H9 (cell line): ENCODE data around the gene ZFP69. TPM values are rescaled to one million over a fixed set of nuclear protein-coding genes. Genes with fewer than 3 reads are reported as not detected.
"Not testable (repeated sequence)": the region's sequence is repeated elsewhere in the genome, so short reads cannot be mapped to it uniquely, and the experiment has no call there.

Experiments
- DNase-seq: peaks from one replicate; pipeline ENCODE4 v3.0.0-alpha.2; 2017
- H2AFZ ChIP-seq: one replicate; pipeline ENCODE4 v1.6.1; 2013; ENCODE audit warnings: mild to moderate bottlenecking, low read length, control low read depth, moderate library complexity
- H2AK5ac ChIP-seq: 2 replicates; pipeline ENCODE4 v1.6.1; 2013; ENCODE audit warnings: low read length, control low read depth, mixed read lengths; ENCODE audit not compliant: insufficient read length
- H2BK120ac ChIP-seq: one replicate; pipeline ENCODE4 v1.6.1; 2013; ENCODE audit warnings: low read depth, mild to moderate bottlenecking, low read length, control low read depth, inconsistent platforms; ENCODE audit not compliant: poor library complexity, severe bottlenecking
- H2BK12ac ChIP-seq: 2 replicates; pipeline ENCODE4 v1.6.1; 2013; ENCODE audit warnings: low read length, control low read depth, mixed read lengths, low read depth; ENCODE audit not compliant: insufficient read length
- H2BK15ac ChIP-seq: 2 replicates; pipeline ENCODE4 v1.6.1; 2013; ENCODE audit warnings: low read depth, low read length, control low read depth
- H2BK20ac ChIP-seq: one replicate; pipeline ENCODE4 v1.6.1; 2013; ENCODE audit warnings: low read depth, mild to moderate bottlenecking, low read length, control low read depth, inconsistent platforms; ENCODE audit not compliant: poor library complexity, severe bottlenecking
- H2BK5ac ChIP-seq: 2 replicates; pipeline ENCODE4 v1.6.1; 2013; ENCODE audit warnings: low read length, control low read depth, mixed read lengths; ENCODE audit not compliant: insufficient read length
- H3K14ac ChIP-seq: 2 replicates; pipeline ENCODE4 v1.6.1; 2013; ENCODE audit warnings: low read length, control low read depth; ENCODE audit not compliant: insufficient read depth
- H3K18ac ChIP-seq: 2 replicates; pipeline ENCODE4 v1.6.1; 2013; ENCODE audit warnings: low read depth, mild to moderate bottlenecking, mixed read lengths, low read length, control low read depth; ENCODE audit not compliant: insufficient read length
- H3K23ac ChIP-seq: 2 replicates; pipeline ENCODE4 v1.6.1; 2013; ENCODE audit warnings: low read length, control low read depth, mixed read lengths, low read depth; ENCODE audit not compliant: insufficient read length
- H3K23me2 ChIP-seq: 2 replicates; pipeline ENCODE4 v1.6.1; 2013; ENCODE audit warnings: low read depth, mild to moderate bottlenecking, mixed read lengths, low read length, control low read depth; ENCODE audit not compliant: insufficient read length, poor library complexity, severe bottlenecking
- H3K27ac ChIP-seq: 2 replicates; pipeline ENCODE4 v1.5.1; 2013; ENCODE audit warnings: low read length, control low read depth, mixed read lengths, low read depth; ENCODE audit not compliant: insufficient read length
- H3K27me3 ChIP-seq: 2 replicates; pipeline ENCODE4 v1.6.1; 2013; ENCODE audit warnings: low read length, control low read depth, inconsistent platforms; ENCODE audit not compliant: insufficient read depth
- H3K4ac ChIP-seq: 2 replicates; pipeline ENCODE4 v1.6.1; 2013; ENCODE audit warnings: low read depth, mild to moderate bottlenecking, control low read depth, inconsistent platforms, low read length, moderate library complexity
- H3K4me1 ChIP-seq: 2 replicates; pipeline ENCODE4 v1.6.1; 2013; ENCODE audit warnings: low read length, control low read depth, inconsistent platforms; ENCODE audit not compliant: insufficient read depth
- H3K4me2 ChIP-seq: 2 replicates; pipeline ENCODE4 v1.6.1; 2013; ENCODE audit warnings: low read length, control low read depth, mixed read lengths; ENCODE audit not compliant: insufficient read length, insufficient read depth
- H3K56ac ChIP-seq: 2 replicates; pipeline ENCODE4 v1.6.1; 2013; ENCODE audit warnings: low read depth, mild to moderate bottlenecking, mixed read lengths, low read length, control low read depth; ENCODE audit not compliant: insufficient read length
- H3K79me1 ChIP-seq: 2 replicates; pipeline ENCODE4 v1.6.1; 2013; ENCODE audit warnings: low read depth, mild to moderate bottlenecking, moderate library complexity, low read length, control low read depth, inconsistent platforms; ENCODE audit not compliant: insufficient read depth, poor library complexity, severe bottlenecking
- H3K79me2 ChIP-seq: 2 replicates; pipeline ENCODE4 v1.6.1; 2013; ENCODE audit warnings: low read length, control low read depth, inconsistent platforms; ENCODE audit not compliant: insufficient read depth
- H3K9ac ChIP-seq: 2 replicates; pipeline ENCODE4 v1.6.1; 2013; ENCODE audit warnings: low read length, control low read depth, mixed read lengths; ENCODE audit not compliant: insufficient read length; ENCODE audit errors: extremely low read depth
- H3K9me3 ChIP-seq: one replicate; pipeline ENCODE4 v1.6.1; 2013; ENCODE audit warnings: low read depth, low read length, inconsistent platforms; ENCODE audit not compliant: control insufficient read depth
- H3T11ph ChIP-seq: one replicate; pipeline ENCODE4 v1.6.1; 2013; ENCODE audit warnings: mild to moderate bottlenecking, low read length, control low read depth, inconsistent platforms
- H4K20me1 ChIP-seq: one replicate; pipeline ENCODE4 v1.6.1; 2013; ENCODE audit not compliant: control insufficient read depth, insufficient read length, insufficient read depth
- H4K5ac ChIP-seq: 2 replicates; pipeline ENCODE4 v1.6.1; 2013; ENCODE audit warnings: low read depth, mild to moderate bottlenecking, mixed read lengths, low read length, control low read depth; ENCODE audit not compliant: insufficient read length
- H4K8ac ChIP-seq: replicated peaks from 2 replicates; pipeline ENCODE4 v1.6.1; 2013; ENCODE audit warnings: low read length, control low read depth, mixed read lengths, low read depth; ENCODE audit not compliant: insufficient read length
- H4K91ac ChIP-seq: 2 replicates; pipeline ENCODE4 v1.6.1; 2013; ENCODE audit warnings: low read depth, mild to moderate bottlenecking, moderate library complexity, mixed read lengths, low read length, control low read depth; ENCODE audit not compliant: insufficient read length
- H3K27ac Mint-ChIP-seq, 3 experiments: 2 replicates in 2 of 3; 3 replicates in 1 of 3; pipeline ENCODE4 v1.8.0; 2020 to 2021; ENCODE audit warnings: mixed read lengths in 3 of 3, mild to moderate bottlenecking in 1 of 3, moderate library complexity in 1 of 3
- H3K27me3 Mint-ChIP-seq: 2 replicates; pipeline ENCODE4 v1.8.0; 2021; ENCODE audit warnings: low read depth, mild to moderate bottlenecking, moderate library complexity, mixed read lengths
- H3K36me3 Mint-ChIP-seq, 3 experiments: 2 replicates in 2 of 3; 3 replicates in 1 of 3; pipeline ENCODE4 v1.8.0; 2020 to 2021; ENCODE audit warnings: low read depth in 3 of 3, mixed read lengths in 3 of 3; ENCODE audit not compliant: insufficient read depth in 1 of 3
- H3K4me1 Mint-ChIP-seq, 2 experiments: 2 replicates each; pipeline ENCODE4 v1.8.0; 2020; ENCODE audit warnings: mixed read lengths in 2 of 2
- H3K4me3 Mint-ChIP-seq, 2 experiments: 2 replicates in 1 of 2; 3 replicates in 1 of 2; pipeline ENCODE4 v1.8.0; 2020 to 2021; ENCODE audit warnings: mild to moderate bottlenecking in 2 of 2, mixed read lengths in 2 of 2, moderate library complexity in 1 of 2
- H3K9me3 Mint-ChIP-seq, 2 experiments: 2 replicates in 1 of 2; 3 replicates in 1 of 2; pipeline ENCODE4 v1.8.0; 2020; ENCODE audit warnings: mild to moderate bottlenecking in 2 of 2, mixed read lengths in 2 of 2, moderate library complexity in 1 of 2
- WGBS: extraction: QIAGEN DNeasy Blood & Tissue Kit; methylation state at CpG from one replicate; pipeline ENCODE4 v1.1.7; 2013; ENCODE audit warnings: missing lambda C conversion rate, low lambda C conversion rate, mixed read lengths; ENCODE audit not compliant: insufficient read length; ENCODE audit errors: extremely low coverage; 5-methylcytosine and 5-hydroxymethylcytosine counted together
- total RNA-seq: library from RNA; stranded (reverse); gene quantifications from 2 replicates; pipeline ENCODE4 v1.2.1, GENCODE V29; 2021
- TF ChIP-seq, protein P1 (sequence below): fragments of 200-600 bp; sonication (generic); conservative IDR thresholded peaks from 3 replicates; pipeline ENCODE4 v1.8.0; 2021; ENCODE audit warnings: antibody characterized with exemption, mild to moderate bottlenecking

Gene ZFP69
- total RNA-seq, 1 experiment from 2014 or later: 6.8 TPM

DNA sequence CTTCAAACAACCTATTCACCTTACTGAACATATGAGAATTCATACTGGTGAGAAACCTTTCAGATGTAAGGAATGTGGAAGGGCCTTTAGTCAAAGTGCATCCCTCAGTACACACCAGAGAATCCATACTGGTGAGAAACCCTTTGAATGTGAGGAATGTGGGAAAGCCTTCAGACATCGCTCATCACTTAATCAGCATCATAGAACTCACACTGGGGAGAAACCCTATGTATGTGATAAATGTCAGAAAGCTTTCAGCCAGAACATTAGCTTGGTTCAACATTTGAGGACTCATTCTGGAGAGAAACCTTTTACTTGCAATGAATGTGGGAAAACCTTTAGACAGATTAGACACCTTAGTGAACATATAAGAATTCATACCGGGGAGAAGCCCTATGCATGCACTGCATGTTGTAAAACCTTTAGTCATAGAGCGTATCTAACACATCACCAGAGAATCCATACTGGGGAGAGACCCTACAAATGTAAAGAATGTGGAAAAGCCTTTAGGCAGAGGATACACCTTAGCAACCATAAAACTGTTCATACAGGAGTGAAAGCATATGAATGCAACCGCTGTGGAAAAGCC lies 18.3 kb downstream of the ZFP69 start:
- H3K27me3 Mint-ChIP-seq: no peaks in the 10 kb centered on the region
- H2BK15ac ChIP-seq: no peak overlapping the region
- H3K9me3 Mint-ChIP-seq: peaks cover 46 to 62% of the 10 kb centered on the region in 2 experiments
- no peaks in the 10 kb centered on the region for H3K23me2 ChIP-seq
- no peak overlapping the region for H4K8ac ChIP-seq
- peaks cover 58 to 83% (median 76%) of the 10 kb centered on the region in 3 experiments for H3K36me3 Mint-ChIP-seq
- H3K4me1 Mint-ChIP-seq: no peaks in the 10 kb centered on the region
- no peak overlapping the region for H3K23ac ChIP-seq
- H3K4me1 ChIP-seq: no peaks in the 10 kb centered on the region
- DNase-seq: no peak
- H3K27me3 ChIP-seq: no peaks in the 10 kb centered on the region
- H3K79me1 ChIP-seq: no peaks in the 10 kb centered on the region
- H3K4me2 ChIP-seq: no peak overlapping the region
- no peak overlapping the region for H2BK12ac ChIP-seq
- H3K18ac ChIP-seq: no peak overlapping the region
- H3K4ac ChIP-seq: no peak overlapping the region
- H4K20me1 ChIP-seq: no peaks in the 10 kb centered on the region
- no peak overlapping the region for H2BK5ac ChIP-seq
- no CpG with 5 or more reads among the region's 4 CpGs for WGBS
- H3K4me3 Mint-ChIP-seq: no peak overlapping the region
- H4K91ac ChIP-seq: no peak overlapping the region
- no peak overlapping the region for H4K5ac ChIP-seq
- TF ChIP-seq, protein P1, sequence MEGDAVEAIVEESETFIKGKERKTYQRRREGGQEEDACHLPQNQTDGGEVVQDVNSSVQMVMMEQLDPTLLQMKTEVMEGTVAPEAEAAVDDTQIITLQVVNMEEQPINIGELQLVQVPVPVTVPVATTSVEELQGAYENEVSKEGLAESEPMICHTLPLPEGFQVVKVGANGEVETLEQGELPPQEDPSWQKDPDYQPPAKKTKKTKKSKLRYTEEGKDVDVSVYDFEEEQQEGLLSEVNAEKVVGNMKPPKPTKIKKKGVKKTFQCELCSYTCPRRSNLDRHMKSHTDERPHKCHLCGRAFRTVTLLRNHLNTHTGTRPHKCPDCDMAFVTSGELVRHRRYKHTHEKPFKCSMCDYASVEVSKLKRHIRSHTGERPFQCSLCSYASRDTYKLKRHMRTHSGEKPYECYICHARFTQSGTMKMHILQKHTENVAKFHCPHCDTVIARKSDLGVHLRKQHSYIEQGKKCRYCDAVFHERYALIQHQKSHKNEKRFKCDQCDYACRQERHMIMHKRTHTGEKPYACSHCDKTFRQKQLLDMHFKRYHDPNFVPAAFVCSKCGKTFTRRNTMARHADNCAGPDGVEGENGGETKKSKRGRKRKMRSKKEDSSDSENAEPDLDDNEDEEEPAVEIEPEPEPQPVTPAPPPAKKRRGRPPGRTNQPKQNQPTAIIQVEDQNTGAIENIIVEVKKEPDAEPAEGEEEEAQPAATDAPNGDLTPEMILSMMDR: no peak
- peaks cover 15% of the 10 kb centered on the region for H3K9me3 ChIP-seq
- H2AK5ac ChIP-seq: no peak overlapping the region
- H3K27ac ChIP-seq: no peak overlapping the region
- no peak overlapping the region for H3K27ac Mint-ChIP-seq
- no peak overlapping the region for H3K56ac ChIP-seq
- H3K14ac ChIP-seq: no peak overlapping the region
- H3K79me2 ChIP-seq: no peaks in the 10 kb centered on the region
- no peak overlapping the region for H2AFZ ChIP-seq
- no peak overlapping the region for H2BK20ac ChIP-seq
- no peak overlapping the region for H3T11ph ChIP-seq
- H3K9ac ChIP-seq: no peak overlapping the region
- H2BK120ac ChIP-seq: no peak overlapping the region

DNA sequence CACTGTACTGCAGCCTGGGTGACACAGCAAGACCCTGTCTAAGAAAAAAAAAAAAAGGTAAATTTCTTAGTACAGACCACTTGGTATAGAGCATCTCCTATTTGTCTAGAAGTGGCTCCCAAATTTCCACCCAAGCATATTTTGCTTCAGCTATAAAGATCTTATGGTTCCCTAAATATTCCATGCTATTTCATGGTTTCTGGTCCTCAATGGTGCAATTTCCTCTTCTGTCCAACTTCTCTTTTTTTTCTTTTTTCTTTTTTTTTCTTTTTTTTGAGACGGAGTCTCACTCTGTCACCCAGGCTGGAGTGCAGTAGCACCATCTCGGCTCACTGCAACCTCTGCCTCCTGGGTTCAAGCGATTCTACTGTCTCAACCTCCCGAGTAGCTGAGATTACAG lies 25.6 kb downstream of the ZFP69 start:
- not testable (repeated sequence) for H3K4me1 ChIP-seq, H3K4me3 Mint-ChIP-seq, H4K5ac ChIP-seq, H3K79me2 ChIP-seq, H3K9ac ChIP-seq, H3K27me3 Mint-ChIP-seq, DNase-seq, H3K4me2 ChIP-seq, H3K27me3 ChIP-seq, H2BK12ac ChIP-seq, H3K4me1 Mint-ChIP-seq, H3K79me1 ChIP-seq, H2BK5ac ChIP-seq, H2BK120ac ChIP-seq, H3T11ph ChIP-seq, H2BK15ac ChIP-seq, H3K9me3 ChIP-seq, H3K23me2 ChIP-seq, H3K56ac ChIP-seq, H3K27ac ChIP-seq, H2BK20ac ChIP-seq, H3K23ac ChIP-seq, H3K27ac Mint-ChIP-seq, H3K18ac ChIP-seq, H4K20me1 ChIP-seq, H2AK5ac ChIP-seq, H4K8ac ChIP-seq, H2AFZ ChIP-seq, H4K91ac ChIP-seq, H3K4ac ChIP-seq, H3K14ac ChIP-seq
- H3K36me3 Mint-ChIP-seq: peaks cover 31 to 56% (median 38%) of the 10 kb centered on the region in 3 experiments
- H3K9me3 Mint-ChIP-seq: peaks cover 36 to 54% of the 10 kb centered on the region in 2 experiments
- no CpG with 5 or more reads among the region's 4 CpGs for WGBS
